PFSK-1 (cell line): Measurements from ENCODE around the gene NRP2.

Experiments
- POLR2AphosphoS5 ChIP-seq: IDR thresholded peaks from 2 replicates; pipeline ENCODE4 v1.6.1; 2012; ENCODE audit warnings: low read depth, mild to moderate bottlenecking, control low read depth, low read length, moderate library complexity
- SIN3A ChIP-seq: IDR thresholded peaks from 2 replicates; pipeline ENCODE4 v1.6.1; 2012; ENCODE audit warnings: mild to moderate bottlenecking, low read length, moderate library complexity, borderline replicate concordance; ENCODE audit not compliant: insufficient read depth
- TAF1 ChIP-seq: IDR thresholded peaks from 2 replicates; pipeline ENCODE4 v1.6.1; 2012; ENCODE audit warnings: low read length, control low read depth, borderline replicate concordance; ENCODE audit not compliant: insufficient read depth
- TF ChIP-seq, protein P1 (sequence below), 2 experiments: IDR thresholded peaks; 2 replicates each; pipeline versions ENCODE4 v1.6.1 to v1.8.0; 2011 to 2012; ENCODE audit warnings: low read depth in 2 of 2, low read length in 2 of 2, control low read depth in 1 of 2, inconsistent platforms in 1 of 2, mild to moderate bottlenecking in 1 of 2, moderate library complexity in 1 of 2; ENCODE audit not compliant: insufficient read depth in 1 of 2

DNA sequence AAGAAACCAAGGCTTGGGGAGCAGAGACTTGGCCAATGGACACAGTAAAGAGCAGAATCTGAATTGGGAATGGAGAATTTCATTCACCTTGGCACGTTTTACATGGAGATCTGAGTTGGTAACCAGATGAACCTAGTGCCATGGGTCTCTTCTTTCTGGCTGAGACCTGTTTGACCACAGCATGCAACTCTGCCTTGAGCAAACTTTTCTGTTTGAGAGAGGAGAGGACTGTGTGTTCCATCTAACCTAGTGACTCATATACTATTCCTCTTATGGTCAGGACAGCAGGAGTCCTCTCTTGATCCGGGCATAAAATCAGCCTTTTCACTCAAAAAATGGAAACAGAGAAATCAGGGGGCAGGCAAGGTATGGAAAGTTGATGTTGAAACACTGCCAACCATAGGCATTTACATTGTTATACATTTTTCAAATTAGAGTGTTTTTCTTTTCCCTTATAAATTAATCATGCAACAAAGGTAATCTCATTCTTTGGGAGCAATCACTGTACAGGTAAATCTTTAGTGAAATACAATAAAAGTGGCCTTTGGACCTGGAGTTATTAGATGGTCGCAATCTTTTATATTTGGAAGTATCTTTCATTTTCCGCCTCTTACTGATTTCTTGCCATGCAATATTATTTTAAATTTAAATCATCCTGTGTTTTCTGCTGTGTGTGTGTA lies 86.7 kb downstream of the NRP2 start:
- TF ChIP-seq, protein P1, sequence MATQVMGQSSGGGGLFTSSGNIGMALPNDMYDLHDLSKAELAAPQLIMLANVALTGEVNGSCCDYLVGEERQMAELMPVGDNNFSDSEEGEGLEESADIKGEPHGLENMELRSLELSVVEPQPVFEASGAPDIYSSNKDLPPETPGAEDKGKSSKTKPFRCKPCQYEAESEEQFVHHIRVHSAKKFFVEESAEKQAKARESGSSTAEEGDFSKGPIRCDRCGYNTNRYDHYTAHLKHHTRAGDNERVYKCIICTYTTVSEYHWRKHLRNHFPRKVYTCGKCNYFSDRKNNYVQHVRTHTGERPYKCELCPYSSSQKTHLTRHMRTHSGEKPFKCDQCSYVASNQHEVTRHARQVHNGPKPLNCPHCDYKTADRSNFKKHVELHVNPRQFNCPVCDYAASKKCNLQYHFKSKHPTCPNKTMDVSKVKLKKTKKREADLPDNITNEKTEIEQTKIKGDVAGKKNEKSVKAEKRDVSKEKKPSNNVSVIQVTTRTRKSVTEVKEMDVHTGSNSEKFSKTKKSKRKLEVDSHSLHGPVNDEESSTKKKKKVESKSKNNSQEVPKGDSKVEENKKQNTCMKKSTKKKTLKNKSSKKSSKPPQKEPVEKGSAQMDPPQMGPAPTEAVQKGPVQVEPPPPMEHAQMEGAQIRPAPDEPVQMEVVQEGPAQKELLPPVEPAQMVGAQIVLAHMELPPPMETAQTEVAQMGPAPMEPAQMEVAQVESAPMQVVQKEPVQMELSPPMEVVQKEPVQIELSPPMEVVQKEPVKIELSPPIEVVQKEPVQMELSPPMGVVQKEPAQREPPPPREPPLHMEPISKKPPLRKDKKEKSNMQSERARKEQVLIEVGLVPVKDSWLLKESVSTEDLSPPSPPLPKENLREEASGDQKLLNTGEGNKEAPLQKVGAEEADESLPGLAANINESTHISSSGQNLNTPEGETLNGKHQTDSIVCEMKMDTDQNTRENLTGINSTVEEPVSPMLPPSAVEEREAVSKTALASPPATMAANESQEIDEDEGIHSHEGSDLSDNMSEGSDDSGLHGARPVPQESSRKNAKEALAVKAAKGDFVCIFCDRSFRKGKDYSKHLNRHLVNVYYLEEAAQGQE (IDR thresholded peaks at IDR 0.05; ENCODE audit: insufficient read depth in 1 of 2, low read depth in 2 of 2, low read length in 2 of 2), result no peak
- no peak for TF ChIP-seq SIN3A
- no peak for TF ChIP-seq TAF1
- TF ChIP-seq POLR2AphosphoS5, result no peak
